HepG2 (cell line): ENCODE data around the gene MRPL51. TPM values are rescaled to one million over a fixed set of nuclear protein-coding genes. Genes with fewer than 3 reads are reported as not detected.

Experiments
- ATAC-seq: fragments of 200-7000 bp; cut with Tn5 transposase; 3 replicates; pipeline ENCODE4 v1.9.1; 2020; ENCODE audit warnings: mild to moderate bottlenecking, moderate library complexity
- BruUV-seq: library from RNA; stranded (reverse); fragments of 400-500 nt; replicated peaks from 2 replicates; lab custom pipeline; 2021; lab: Mats Ljungman, UMichigan
- CTCF ChIA-PET: fragments of 300-600 bp; formaldehyde crosslinking; extraction: SDS; loops from one replicate; lab custom pipeline; 2021; ENCODE audit warnings: low total read pairs, inconsistent platforms, low intra/inter-chr PET ratio; lab: Yijun Ruan, JAX
- POLR2A ChIA-PET: fragments of 350-600 bp; sonication (Branson Sonifier 250); formaldehyde crosslinking; loops from one replicate; lab custom pipeline; 2020; ENCODE audit warnings: antibody characterized with exemption, inconsistent platforms; lab: Yijun Ruan, JAX
- DNase-seq: peaks from one replicate; pipeline ENCODE4 v3.0.0-alpha.2; 2015; ENCODE audit warnings: low spot score
- FAIRE-seq: peaks from 3 replicates; lab custom pipeline; 2011; peaks lifted over from hg19 to GRCh38; lab: Jason Lieb, UNC
- H2AFZ ChIP-seq: one replicate; pipeline ENCODE4 v1.6.1; 2011; ENCODE audit warnings: low read length, inconsistent platforms
- H3K27ac ChIP-seq: fragments of 300-600 bp; 3 replicates; pipeline ENCODE4 v1.8.0; 2011; ENCODE audit warnings: mixed run types, mild to moderate bottlenecking, mixed read lengths, low read length, inconsistent platforms; ENCODE audit not compliant: insufficient read depth; ENCODE audit errors: extremely low read length
- H3K27me3 ChIP-seq, 2 experiments: fragments of 200-600 bp in 1 of 2; 2 replicates in 1 of 2; 3 replicates in 1 of 2; pipeline versions ENCODE4 v1.6.0 to v1.8.0; 2011; ENCODE audit warnings: low read length in 2 of 2, mild to moderate bottlenecking in 2 of 2, moderate library complexity in 2 of 2, inconsistent platforms in 1 of 2; ENCODE audit not compliant: insufficient read depth in 2 of 2, control insufficient read depth in 1 of 2
- H3K36me3 ChIP-seq, 2 experiments: fragments of 200-600 bp in 1 of 2; replicated peaks in 1 of 2; 2 replicates in 1 of 2; 3 replicates in 1 of 2; pipeline versions ENCODE4 v1.5.1 to v1.8.0; 2011; ENCODE audit warnings: low read length in 2 of 2, inconsistent platforms in 1 of 2; ENCODE audit not compliant: insufficient read depth in 2 of 2, control insufficient read depth in 1 of 2
- H3K4me1 ChIP-seq: 2 replicates; pipeline ENCODE4 v1.5.1; 2012; ENCODE audit warnings: low read length, inconsistent platforms; ENCODE audit not compliant: insufficient read depth
- H3K4me2 ChIP-seq: 2 replicates; pipeline ENCODE4 v1.6.0; 2011; ENCODE audit warnings: low read depth, low read length, inconsistent platforms
- H3K4me3 ChIP-seq, 3 experiments: fragments of 200-600 bp in 1 of 3; sonication (generic), shearing (Covaris generic) in 1 of 3; replicated peaks in 1 of 3; 2 replicates each; pipeline ENCODE4 v1.5.1; 2011 to 2016; ENCODE audit warnings: low read length in 3 of 3, inconsistent platforms in 2 of 3, low read depth in 2 of 3, mild to moderate bottlenecking in 2 of 3, control low read depth in 1 of 3, mixed read lengths in 1 of 3; ENCODE audit not compliant: insufficient read depth in 1 of 3
- H3K79me2 ChIP-seq: one replicate; pipeline ENCODE4 v1.6.1; 2011; ENCODE audit warnings: low read length, inconsistent platforms; ENCODE audit not compliant: insufficient read depth
- H3K9ac ChIP-seq: 2 replicates; pipeline ENCODE4 v1.6.0; 2011; ENCODE audit warnings: mild to moderate bottlenecking, low read depth, low read length, inconsistent platforms; ENCODE audit not compliant: insufficient read depth
- H3K9me3 ChIP-seq: 2 replicates; pipeline ENCODE4 v1.5.1; 2012; ENCODE audit warnings: mild to moderate bottlenecking, low read length
- H4K20me1 ChIP-seq: 2 replicates; pipeline ENCODE4 v1.6.0; 2011; ENCODE audit warnings: inconsistent platforms, mild to moderate bottlenecking, low read length, moderate library complexity; ENCODE audit not compliant: insufficient read depth
- PITX1 ChIP-seq: sonication (generic); formaldehyde crosslinking; IDR thresholded peaks from 2 replicates; pipeline ENCODE4 v1.5.1; 2020; ENCODE audit warnings: mild to moderate bottlenecking, missing genetic modification reagents
- RBAK ChIP-seq: sonication (generic); formaldehyde crosslinking; IDR thresholded peaks from 2 replicates; pipeline ENCODE4 v1.5.1; 2020; ENCODE audit warnings: mild to moderate bottlenecking, missing genetic modification reagents
- RBFOX2 ChIP-seq: fragments of 200-400 bp; formaldehyde crosslinking; IDR thresholded peaks from 2 replicates; pipeline ENCODE4 v1.6.1; 2017; ENCODE audit warnings: low read depth, mild to moderate bottlenecking, low read length
- RFX5 ChIP-seq: IDR thresholded peaks from 2 replicates; pipeline ENCODE4 v1.6.1; 2011; ENCODE audit warnings: low read depth, low read length, improper control_type of control experiment
- SAFB2 ChIP-seq: sonication (generic); formaldehyde crosslinking; IDR thresholded peaks from 2 replicates; pipeline ENCODE4 v1.5.1; 2020; ENCODE audit warnings: missing genetic modification reagents, low read depth, mild to moderate bottlenecking, borderline replicate concordance
- SP2 ChIP-seq: sonication (generic); formaldehyde crosslinking; IDR thresholded peaks from 2 replicates; pipeline ENCODE4 v1.5.1; 2020; ENCODE audit warnings: mild to moderate bottlenecking, missing genetic modification reagents
- ZNF138 ChIP-seq: sonication (generic); formaldehyde crosslinking; IDR thresholded peaks from 2 replicates; pipeline ENCODE4 v1.5.0; 2020; ENCODE audit warnings: mild to moderate bottlenecking, low read depth, missing genetic modification reagents
- ZNF562 ChIP-seq: sonication (generic); formaldehyde crosslinking; IDR thresholded peaks from 2 replicates; pipeline ENCODE4 v1.8.0; 2022; ENCODE audit warnings: missing genetic modification reagents, borderline replicate concordance
- WGBS: methylation state at CpG from one replicate; pipeline ENCODE4 v1.1.6; 2017; ENCODE audit warnings: low lambda C conversion rate; 5-methylcytosine and 5-hydroxymethylcytosine counted together
- in situ Hi-C: cut with HindIII; loops from 2 replicates; pipeline ENCODE4 v1.10.0; 2017; ENCODE audit warnings: low pct_unique_long_range_greater_than_20kb; ENCODE audit not compliant: extremely low pct_ligation_motif_present
- intact Hi-C: fragments of 100-400 bp; cut with micrococcal nuclease; formaldehyde crosslinking; loops from one replicate; pipeline ENCODE4 v1.10.0; 2022; ENCODE audit not compliant: unreplicated experiment
- polyA plus RNA-seq, 8 experiments: library from polyadenylated mRNA; depleted of rRNA in 3 of 8; stranded (reverse) in 7 of 8; unstranded in 1 of 8; fragments of >200 nt; fragmentation: Illumina TruSeq in 4 of 8; extraction: Trizol in 4 of 8; gene quantifications; 2 replicates each; pipeline versions ENCODE4 v1.2.1 to v1.2.3, GENCODE V29; 2011 to 2016; ENCODE audit warnings: low read depth in 4 of 8, missing spikeins in 1 of 8, mixed read lengths in 1 of 8; ENCODE audit not compliant: insufficient read depth in 1 of 8
- total RNA-seq, 5 experiments: library from RNA; depleted of rRNA; stranded (reverse); fragments of >200 nt; fragmentation: Illumina TruSeq; extraction: Trizol; gene quantifications; 2 replicates each; pipeline ENCODE4 v1.2.3, GENCODE V29; 2016; ENCODE audit warnings: low read depth in 1 of 5
- TF ChIP-seq, protein P1 (sequence below): sonication (generic); formaldehyde crosslinking; IDR thresholded peaks from 2 replicates; pipeline ENCODE4 v1.5.0; 2020; ENCODE audit warnings: missing genetic modification reagents, mild to moderate bottlenecking, borderline replicate concordance
- TF ChIP-seq, protein P2 (sequence below): IDR thresholded peaks from 2 replicates; pipeline ENCODE4 v1.6.1; 2016; ENCODE audit warnings: missing compliant biosample characterization, missing genetic modification reagents, borderline replicate concordance

The MRPL51 gene
- total and polyA plus RNA-seq, 2 of the 13 experiments (the other 11 are each of a cell fraction or from before 2014, with no cell fraction given) = 64.8 to 278 TPM

DNA sequence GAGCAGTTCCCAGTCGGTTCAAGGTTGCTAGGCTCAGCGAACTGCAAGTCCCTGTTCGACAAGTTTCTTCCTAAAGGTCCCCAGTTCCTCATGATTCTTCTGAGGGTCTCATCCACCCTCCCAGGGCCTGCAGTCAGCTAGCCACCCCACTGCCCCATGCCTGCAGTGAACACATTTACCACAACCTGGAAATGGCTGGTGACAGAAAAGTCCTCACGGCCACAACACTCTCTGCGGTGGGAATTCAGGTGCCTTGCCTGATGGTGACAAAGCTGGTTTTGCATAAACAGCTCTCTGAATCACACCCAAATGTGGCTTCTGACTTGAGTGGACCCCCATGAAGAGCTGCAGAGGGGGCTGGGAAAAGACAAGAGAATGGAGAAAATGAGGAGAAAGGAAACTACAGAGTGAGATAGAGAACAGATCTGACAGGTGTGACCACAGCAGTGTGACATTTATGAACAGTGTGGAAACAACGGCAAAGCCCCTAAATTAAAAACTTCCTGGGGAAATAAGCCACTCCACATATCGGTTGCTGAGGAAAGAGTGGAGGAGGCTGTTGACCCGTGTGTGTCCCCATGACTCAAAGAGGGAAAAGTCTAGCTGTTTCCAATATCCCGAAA is 49.6 kb downstream of the MRPL51 start:
- Histone ChIP-seq H3K4me3 (no peak overlapping the region), H3K27ac (no peak overlapping the region), H3K79me2 (no peaks in the 10 kb centered on the region), H4K20me1 (no peaks in the 10 kb centered on the region), H3K4me1 (peaks cover 33% of the 10 kb centered on the region), H2AFZ (no peak overlapping the region), H3K4me2 (no peak overlapping the region), H3K9me3 (no peaks in the 10 kb centered on the region), H3K9ac (no peak overlapping the region), H3K27me3 (no peaks in the 10 kb centered on the region; a peak in 1 of 5 replicates), H3K36me3 (no peaks in the 10 kb centered on the region)
- TF ChIP-seq RBFOX2 (no peak), ZNF138 (no peak), SP2 (CRISPR knock-in tag) (no peak), ZNF562 (CRISPR knock-in tag) (no peak), RBAK (CRISPR knock-in tag) (no peak), RFX5 (no peak), PITX1 (CRISPR knock-in tag) (no peak), SAFB2 (CRISPR knock-in tag) (no peak)
- TF ChIP-seq, protein P1, sequence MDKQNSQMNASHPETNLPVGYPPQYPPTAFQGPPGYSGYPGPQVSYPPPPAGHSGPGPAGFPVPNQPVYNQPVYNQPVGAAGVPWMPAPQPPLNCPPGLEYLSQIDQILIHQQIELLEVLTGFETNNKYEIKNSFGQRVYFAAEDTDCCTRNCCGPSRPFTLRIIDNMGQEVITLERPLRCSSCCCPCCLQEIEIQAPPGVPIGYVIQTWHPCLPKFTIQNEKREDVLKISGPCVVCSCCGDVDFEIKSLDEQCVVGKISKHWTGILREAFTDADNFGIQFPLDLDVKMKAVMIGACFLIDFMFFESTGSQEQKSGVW (CRISPR knock-in tag) = no peak
- TF ChIP-seq, protein P2, sequence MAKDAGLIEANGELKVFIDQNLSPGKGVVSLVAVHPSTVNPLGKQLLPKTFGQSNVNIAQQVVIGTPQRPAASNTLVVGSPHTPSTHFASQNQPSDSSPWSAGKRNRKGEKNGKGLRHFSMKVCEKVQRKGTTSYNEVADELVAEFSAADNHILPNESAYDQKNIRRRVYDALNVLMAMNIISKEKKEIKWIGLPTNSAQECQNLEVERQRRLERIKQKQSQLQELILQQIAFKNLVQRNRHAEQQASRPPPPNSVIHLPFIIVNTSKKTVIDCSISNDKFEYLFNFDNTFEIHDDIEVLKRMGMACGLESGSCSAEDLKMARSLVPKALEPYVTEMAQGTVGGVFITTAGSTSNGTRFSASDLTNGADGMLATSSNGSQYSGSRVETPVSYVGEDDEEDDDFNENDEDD (CRISPR knock-in tag) = no peak
- no peak; the same call in 2 of the 3 replicates for ATAC-seq
- WGBS = 69% methylated on average over 8 of the region's 9 CpGs
- in situ Hi-C loops (no loop called here), intact Hi-C loops (no loop called here)
- DNase-seq = no peak
- ChIA-PET CTCF (no interaction called here), POLR2A (interaction anchor here (1.7 to 1.8 kb wide), 2 partner anchors 8 to 27 kb away, joined by 6 to 7 read pairs; partner anchors contain the start of genes TAPBPL and VAMP1)
- no TSS peak for BruUV-seq
- no peak for FAIRE-seq
